NCI-H1436 treated with DMSO at 0.1 percent for 48 hours (cell line): Measurements from ENCODE around the gene POLA1.

Experiments used
- DNase-seq: peaks from one replicate; lab custom pipeline; 2025; lab: John Stamatoyannopoulos, UW

Gene POLA1

DNA sequence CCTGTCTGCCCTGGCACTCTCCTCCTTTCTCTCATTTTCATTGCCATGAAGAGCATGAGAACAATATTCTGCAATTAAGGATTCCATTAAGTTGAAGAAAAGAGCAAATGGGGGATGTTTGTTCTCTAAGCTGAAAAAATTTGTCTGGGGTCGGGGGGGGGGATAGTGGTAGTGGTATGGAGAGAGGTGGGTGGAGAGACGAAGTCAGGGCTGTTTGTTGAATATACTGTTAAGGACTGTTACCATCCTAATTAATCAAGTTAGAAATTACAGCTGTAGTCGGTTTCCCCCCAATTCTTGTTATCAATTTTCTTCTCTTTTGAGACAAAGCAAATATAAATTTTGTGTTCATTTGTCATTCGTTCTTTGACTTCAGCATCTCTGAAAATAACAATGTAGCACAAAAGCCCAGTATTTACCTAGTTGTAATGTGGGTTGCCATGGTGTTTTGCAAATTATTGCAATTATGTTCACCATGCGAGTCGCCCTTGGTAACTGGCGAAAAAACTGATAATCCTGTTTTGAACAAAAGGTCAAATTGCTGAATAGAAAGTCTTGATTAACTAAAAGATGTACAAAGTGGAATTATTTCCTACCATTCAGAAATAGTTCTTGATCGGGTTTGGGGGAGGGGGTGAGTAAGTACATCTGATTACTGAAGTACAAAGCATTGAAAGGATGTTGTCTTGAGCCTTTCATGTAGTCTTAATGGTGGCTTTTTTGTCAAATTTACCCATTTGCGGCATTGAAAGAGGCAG, 183.0 kb downstream of the POLA1 start:
- no peak for DNase-seq

DNA sequence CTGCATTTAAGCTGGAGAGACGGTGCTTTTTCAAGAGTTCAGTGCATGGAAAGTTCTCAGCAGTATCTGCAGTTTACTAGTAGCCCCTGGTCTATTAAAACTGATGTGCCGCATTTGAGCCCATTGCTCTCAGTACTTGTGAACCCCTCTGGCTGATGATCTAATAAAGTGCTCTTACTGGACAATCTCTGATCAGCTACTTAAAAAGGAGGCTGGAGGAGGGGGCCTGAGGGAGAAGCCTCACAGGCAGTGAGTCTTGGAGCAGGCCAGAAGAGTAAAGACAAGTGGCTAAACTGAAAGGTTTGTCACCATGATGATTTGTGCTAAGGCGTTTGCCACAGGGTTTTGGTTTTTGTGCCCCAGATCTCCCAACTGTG, 183.6 kb downstream of the POLA1 start:
- DNase-seq, result no peak

DNA sequence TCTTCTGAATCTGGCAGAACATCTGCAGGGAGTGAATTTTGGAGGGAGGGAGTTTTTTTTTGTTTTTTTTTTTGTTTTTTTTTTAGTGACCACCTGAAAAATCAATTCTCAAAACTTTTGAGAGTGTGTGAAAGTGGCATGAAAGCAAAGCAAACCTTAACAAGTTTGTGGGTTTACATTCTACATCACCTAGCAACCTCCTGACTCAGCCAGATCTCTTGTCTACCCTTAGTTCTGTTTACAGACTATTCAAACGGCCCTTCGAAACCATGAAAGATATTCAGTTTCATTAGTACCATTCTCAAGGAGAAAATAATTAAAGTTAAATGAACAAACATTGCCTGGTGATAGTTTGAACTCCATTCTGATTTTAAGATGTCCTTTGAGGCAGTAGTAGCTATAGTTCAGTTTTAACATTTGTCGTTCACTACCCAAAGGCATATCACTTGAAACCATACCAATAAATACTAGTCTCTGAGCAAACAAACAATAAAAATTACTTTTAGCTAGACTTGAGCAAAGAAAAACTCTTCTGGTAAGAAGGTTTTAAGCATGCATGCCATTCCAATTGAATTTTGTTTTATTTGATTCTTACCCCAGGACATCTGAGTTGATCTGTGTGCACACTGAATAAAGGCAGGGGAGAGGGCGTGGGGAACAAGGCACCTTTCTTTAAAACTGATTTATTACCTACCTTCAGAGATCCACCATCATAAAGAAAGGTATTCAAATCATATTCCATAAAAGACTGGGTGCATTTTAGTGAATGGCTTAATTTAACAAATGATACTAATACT, 184.3 kb downstream of the POLA1 start:
- DNase-seq, result no peak

DNA sequence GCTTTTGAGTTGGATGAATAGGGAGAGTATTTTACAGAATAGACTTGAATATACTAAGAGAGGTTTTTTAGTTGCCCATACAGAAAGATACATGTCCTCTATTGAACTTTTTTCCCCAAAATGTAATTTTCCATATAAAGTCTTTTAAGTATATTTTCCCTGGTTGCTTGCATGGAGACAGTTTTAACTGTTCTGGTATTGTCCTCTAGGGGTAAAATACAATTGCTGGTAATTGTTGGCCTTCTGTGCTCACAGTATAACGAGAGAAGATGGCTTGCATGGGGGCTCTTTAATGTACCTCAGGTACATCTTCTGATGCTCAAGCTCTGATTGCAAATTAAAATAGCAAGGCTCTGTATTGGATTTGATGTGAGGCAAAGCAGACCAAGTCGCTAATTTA, 186.0 kb downstream of the POLA1 start:
- DNase-seq, result no peak

DNA sequence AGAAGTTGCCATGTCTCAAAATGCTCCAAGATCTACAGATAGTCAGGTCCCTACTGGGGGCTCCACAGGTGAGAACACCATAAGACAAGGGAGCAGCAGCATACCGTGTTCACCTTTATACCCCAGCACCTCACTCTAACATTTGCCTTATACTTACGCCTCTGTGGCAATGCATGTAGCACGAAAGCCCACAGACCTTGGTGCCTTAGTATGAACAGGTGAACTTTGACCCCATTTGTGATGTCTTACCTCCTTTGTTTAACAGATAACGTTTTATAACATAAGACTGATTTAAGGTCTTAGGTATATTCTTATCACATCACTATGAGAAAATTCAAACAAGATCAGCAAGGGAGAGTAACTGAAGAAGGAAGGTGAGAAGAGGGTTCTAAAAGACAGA, 193.2 kb downstream of the POLA1 start:
- DNase-seq, result no peak

DNA sequence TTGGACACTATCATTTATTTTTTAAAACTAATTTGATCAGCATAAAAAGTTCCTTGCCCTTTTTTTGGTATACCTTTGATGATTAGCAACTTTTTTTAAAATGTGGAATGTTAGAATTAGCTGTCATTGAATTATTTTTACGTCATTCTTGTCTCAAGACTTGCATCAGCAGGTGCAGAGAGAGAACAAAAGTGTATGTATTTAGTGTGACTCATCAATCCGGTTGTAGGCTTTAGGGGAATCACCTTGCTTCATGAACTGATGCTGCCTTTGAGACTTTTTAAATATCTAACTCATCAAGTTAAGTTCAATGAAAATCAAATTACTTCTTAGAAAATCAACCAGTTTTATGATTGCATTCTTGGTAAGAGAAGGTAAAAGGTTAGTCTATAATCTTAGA, 197.0 kb downstream of the POLA1 start:
- no peak for DNase-seq

DNA sequence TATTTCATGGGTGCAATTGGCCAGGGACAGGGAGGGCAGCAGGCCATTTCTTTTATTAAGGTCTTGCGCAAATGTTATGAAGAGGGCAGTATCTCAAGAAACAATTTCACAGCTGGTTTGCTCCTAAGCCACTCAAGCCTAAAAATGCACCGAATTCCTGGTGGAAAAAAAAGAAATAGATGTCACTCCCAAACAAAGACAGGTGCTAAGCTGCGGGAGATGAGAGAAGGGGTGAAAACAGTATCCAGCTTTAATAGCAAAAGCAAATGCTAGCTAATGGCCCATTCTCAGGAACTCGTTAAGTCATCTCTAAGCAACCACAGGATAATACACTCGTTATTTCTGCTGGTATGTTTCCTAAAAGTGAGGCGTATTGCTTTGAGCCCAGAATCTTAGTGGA, 205.7 kb downstream of the POLA1 start:
- no peak for DNase-seq

DNA sequence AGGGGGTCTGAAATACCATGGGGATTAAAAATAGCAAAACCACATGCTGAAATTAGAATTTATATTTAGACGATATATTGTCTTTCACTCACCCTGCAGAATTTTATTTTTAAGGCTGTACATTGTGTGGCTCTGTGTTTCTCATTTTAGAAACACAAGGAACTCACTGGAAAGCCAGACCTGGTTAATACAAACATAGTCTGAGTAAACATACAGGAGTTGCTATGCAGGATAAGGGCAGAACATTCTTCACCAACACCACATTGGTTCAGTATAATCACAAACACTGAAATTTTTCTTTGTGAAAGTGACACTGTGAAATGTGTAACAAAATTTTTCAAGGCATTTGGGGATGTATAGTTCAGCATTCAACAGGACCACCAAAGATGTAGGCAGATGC, 206.5 kb downstream of the POLA1 start:
- no peak for DNase-seq

DNA sequence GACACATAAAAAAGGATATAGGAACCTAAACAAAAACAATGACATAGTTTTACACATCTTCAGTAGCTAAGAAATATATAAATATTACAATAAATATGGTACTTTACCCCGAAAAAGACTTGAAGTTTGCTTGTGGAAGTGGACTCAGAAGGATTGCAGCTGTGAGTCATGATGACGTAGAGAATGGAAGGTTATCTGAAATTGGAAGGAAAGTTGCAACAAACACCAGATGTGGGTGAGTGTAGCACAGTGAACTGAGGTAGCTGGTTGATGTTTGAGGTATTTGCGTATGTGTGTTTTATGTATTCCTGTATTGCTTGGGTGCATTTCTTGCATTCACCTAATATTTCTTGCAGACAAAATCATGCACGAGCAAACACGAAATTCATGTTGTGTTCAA, 209.1 kb downstream of the POLA1 start:
- DNase-seq, result no peak

DNA sequence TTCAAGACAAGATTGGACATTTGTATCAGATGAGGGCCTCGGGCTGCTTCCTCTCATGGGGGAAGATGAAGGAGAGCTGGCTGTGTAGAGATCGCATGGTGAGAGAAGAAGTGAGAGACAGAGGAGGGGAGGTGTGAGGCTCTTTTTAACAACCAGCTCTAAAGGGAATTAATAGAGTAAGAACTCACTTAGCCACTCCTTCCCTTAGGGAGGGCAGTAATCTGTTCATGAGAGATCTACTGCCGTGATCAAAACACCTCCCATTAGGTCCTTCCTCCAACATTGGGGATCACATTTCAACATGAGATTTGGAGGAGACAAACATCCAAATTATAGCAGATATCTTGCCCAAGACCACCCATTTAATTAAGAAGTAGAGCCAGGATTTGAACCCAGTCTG, 225.0 kb downstream of the POLA1 start:
- no peak for DNase-seq

DNA sequence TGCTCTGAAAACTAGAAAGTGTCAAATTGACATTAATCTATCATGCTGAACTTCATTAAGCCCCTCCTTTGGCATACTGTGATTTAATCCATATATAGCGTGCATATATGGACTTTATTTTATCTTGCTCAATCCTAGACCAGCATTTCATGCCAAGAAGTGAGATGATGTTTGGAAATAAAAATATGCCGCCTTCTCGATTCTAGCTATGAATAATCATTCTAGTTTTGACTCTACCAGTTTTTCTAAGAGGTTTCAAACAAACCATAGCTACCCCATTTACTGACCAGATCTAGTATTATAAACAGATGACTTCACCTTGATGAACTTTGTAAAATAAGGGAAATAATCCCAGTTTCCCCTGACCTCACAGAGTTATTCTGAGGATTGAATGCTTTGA, 227.1 kb downstream of the POLA1 start:
- DNase-seq, result no peak

DNA sequence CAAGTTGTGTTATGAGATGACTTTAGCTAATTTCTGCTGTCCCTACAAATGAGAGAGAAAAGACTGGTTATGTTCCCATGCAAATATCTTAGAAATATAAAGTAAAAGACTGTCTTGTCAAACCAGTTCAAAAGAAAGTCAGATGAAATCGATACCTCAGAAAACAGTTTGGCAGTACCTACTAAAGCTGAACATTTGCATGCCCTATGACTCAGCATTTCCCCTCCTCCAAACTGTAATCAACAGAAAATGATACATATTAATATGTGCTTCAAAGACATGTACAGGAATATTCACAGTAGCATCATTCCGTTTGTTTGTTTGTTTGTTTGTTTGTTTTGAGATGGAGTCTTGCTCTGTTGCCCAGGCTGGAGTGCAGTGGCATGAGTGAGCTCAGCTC, 231.7 kb downstream of the POLA1 start:
- no peak for DNase-seq

DNA sequence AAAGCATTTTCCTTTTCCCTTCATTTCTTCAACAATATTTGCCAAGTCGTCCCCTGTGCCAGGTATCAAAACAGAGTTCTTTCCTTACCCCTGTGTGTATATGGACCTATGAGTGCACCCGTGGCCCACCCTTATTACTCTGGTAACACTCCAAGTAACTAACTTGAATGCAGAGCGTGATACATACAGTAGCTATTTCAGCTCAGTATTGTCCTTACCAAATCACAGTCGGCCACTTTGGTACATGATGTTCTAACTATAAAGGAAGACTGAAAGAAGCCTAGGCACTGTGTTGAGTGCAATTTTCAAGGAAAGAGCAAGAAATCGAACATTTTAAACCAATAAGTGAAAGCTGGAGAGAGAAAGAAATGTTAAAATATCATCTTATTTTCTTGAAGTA, 233.7 kb downstream of the POLA1 start:
- DNase-seq, result no peak

DNA sequence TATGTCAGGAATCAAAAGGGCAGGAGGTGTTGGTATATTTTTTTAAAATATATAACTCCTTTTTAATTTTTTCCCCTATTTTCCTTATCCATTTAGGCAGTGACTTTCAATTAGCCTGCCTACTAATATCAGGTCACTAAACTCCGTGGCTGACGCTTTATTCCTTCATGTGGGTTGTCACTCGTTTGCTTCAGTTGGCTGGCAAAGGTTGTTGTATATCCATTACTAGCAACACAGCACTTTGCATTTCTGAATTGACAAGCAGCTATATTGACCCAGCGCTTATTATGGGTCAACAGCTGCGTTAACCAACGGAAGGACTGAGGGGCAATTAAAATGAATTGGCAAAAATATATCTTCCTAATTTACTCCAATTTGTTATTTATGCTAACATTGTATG, 234.4 kb downstream of the POLA1 start:
- peak; percentile 87 for DNase-seq

DNA sequence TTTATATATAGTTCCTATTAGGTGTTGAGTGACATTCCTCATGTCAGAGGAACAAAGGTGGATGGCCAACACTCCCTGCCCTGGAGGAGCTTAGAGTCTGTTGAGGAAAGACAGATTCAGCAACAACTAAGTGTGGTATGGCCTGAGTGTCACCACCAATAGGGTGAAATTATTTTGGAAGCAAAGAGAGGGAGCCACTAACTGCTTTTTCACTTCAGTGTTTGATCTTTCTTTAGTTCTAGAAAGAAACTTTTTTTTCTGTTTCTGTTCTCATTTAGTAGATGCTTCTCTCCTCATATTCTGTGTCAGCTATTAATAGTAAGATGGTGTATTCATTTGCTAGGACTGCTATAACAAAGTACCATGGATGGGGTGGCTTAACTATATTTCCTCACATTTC, 240.6 kb downstream of the POLA1 start:
- no peak for DNase-seq

DNA sequence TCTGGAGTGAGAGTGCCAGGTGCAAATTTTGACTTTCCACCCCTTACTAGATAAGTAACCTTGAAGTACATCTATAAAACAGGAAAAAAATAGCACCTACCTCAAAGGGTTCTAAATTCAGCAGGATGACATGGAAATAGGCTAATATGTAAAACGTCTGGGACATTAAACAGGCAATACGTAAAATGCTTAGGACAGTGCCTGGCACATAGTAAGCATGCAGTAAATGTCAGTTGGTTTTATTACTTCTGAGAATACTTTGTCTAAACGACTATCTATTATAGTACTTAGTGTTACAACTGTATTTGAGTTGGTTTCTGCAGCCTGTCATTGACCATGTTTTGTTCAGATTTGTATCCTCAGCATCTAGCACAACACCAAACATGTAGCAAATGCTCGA, 251.3 kb downstream of the POLA1 start:
- no peak for DNase-seq

DNA sequence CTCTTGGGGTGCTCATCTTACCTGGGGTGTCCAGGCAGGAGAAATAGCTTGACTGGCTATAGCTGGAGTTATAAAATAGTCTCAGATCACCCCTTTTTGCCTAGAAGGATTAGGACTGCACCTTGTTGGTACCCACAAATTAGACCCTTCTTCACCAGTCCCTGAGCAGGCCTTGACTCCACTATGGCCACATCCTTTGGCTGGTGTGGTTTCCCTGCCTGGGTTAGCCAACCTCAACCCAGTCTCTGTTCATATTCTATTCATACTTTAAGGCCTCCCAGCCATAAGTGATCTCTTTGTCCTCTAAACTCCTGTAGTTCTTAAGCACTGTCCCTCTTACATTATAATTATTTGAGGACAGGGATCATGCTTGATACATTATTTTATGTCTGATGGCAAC, 252.7 kb downstream of the POLA1 start:
- no peak for DNase-seq

DNA sequence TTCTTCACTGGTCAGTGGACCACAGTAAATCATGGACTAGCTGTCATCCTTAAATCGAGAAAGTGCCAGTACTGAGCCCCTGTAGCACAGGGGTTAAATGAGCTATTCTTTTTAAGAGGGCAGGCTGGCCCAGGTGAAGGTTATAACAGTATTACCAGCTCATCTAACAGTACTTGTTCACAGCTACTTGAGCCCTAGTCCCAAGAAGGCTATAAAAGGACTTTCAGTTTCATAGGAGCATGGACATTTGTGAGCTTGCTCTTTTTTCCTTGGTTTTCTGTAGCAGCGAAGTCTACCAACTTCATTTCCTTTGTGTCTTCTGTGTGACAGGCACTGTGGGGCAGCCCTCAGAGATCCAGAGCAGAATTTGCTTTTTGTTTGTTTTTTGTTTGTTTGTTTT, 261.0 kb downstream of the POLA1 start:
- no peak for DNase-seq

DNA sequence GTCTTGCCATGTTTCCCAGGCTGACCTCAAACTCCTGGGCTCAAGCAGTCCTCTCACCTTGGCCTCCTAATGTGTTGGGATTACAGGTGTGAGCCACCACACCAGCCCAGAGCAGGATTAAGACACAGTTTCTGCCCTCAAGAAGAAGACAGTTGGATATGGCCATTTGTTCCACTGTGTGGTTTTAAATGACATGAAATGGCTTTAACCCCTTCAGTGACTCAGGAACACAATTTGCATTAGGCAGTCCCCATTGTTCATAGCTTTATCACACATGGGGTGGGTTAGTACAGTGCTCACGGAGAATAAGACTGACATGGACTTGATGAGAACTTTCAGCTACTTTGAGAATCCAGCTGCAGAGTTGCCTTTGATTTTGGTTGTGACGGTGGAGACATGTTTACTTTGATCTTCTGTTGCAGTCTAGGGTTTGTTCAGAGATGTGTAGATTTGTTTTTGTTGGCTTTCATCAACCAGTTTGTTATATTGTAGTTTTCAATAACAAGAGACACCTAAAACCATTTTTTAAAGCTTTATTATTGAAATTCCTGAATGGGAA, 261.7 kb downstream of the POLA1 start:
- DNase-seq, result no peak

DNA sequence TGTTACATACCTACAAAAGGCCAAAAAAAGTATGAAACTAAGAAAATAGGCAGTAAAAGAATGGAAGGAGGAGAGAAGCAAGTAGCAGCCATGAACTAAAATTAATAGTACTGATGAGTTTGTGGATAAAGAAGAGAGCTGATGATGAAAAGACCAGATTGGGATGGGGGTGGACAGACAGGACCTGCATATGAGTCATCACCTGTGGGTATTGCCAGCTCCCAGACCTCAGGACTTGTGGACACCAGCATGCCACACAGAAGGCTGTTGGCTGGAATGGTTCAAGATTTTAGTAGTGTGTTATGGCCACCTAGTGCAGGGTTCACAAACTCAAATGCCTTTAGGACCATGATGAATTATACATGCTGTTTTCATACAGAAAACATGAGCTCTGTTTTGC, 263.1 kb downstream of the POLA1 start:
- DNase-seq, result no peak

DNA sequence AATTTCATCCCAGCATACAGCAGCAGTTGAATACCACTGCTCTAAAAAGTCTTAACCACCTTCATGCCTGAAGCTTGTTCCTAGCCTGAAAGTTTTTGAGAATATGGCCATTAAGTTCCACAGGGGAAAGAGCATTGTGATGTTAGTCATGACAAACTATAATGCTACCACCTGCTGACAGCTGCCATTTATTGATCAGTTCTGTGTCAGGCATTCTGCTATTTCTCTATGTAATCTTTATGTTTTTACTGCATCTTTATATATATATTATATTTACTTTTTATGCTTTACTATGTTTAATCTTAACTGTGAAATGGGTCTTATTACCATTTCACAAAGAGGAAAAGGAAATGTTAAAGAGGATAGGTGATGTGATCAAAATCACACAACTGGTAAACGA, 268.1 kb downstream of the POLA1 start:
- DNase-seq, result no peak

DNA sequence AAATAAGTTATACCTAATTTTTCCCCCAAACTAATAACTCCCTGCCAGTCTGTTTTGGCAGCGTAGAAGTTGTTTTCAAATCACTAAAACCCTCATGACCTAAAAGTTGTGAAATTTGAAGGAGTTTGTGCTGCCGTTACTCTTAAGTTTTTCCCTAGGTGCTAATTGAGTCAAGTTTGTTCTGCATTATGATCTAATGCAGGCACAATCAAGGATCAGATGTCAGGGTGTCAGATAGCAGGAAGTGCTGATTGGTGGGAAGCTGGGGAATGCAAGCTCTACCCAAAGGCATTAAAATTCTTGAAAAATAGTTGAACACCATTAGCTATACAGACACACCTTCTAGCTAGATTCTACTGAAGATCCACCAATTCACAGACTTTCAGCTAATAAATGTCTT, 270.1 kb downstream of the POLA1 start:
- no peak for DNase-seq

DNA sequence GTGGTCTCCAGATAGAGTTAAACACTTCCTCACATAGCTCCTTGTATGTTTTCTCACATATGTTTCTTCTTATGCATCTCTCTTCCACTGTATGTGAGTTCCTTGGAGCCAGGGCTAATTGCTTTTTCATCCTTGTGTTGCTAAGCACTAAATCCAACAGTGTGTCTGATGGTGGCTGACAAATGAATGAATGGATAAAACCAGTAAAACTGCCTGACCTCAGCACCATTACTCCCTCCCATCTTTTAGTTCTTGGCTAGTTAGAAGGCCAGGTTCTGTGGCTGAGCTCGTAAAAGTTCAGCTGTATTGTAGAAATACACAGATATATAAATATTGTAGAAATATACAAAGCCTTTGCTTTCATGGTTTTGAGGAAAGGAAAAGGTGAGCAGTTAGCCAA, 271.7 kb downstream of the POLA1 start:
- no peak for DNase-seq

DNA sequence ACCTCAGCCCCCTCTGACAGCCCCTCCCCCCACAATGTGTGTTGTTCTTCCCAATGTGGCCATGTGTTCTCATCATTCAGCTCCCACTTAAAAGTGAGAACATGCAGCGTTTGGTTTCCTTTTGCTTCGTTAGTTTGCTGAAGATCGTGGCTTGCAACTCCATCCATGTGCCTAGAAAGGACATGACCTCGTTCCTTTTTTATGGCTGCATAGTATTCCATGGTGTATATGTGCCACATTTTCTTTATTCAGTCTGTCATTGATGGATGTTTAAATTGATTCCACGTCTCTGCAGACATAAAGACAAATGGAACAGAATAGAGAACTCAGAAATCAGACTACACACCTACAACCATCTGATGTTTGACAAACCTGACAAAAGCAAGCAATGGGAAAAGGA, 276.1 kb downstream of the POLA1 start:
- no peak for DNase-seq
